DMS 273 (cell line): ENCODE data around the gene CD300H.
"Not testable (repeated sequence)": the region's sequence is repeated elsewhere in the genome, so short reads cannot be mapped to it uniquely, and the experiment has no call there.

Experiments
- DNase-seq: peaks from one replicate; lab custom pipeline; 2025; ENCODE audit not compliant: unreplicated experiment; lab: John Stamatoyannopoulos, UW

Gene CD300H

DNA sequence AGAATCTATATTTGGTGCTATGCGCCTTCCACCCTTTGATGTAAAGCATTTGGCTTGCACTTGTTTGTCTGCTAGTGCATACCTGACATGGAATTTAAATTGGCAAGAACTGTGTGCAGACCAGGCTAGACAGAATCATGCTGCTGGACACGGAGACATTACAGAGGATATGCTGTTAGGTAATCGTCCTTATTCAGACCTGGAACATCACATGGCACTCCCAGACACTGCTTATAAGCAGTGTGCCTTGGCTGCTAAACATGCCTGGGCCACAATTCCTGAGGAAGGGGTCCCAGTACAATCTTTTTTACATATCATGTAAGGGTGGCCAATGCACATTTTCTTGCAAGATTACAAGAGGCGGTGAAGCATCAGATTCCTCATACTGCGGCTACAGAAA lies 18.4 kb upstream of the CD300H start:
- DNase-seq = no peak

DNA sequence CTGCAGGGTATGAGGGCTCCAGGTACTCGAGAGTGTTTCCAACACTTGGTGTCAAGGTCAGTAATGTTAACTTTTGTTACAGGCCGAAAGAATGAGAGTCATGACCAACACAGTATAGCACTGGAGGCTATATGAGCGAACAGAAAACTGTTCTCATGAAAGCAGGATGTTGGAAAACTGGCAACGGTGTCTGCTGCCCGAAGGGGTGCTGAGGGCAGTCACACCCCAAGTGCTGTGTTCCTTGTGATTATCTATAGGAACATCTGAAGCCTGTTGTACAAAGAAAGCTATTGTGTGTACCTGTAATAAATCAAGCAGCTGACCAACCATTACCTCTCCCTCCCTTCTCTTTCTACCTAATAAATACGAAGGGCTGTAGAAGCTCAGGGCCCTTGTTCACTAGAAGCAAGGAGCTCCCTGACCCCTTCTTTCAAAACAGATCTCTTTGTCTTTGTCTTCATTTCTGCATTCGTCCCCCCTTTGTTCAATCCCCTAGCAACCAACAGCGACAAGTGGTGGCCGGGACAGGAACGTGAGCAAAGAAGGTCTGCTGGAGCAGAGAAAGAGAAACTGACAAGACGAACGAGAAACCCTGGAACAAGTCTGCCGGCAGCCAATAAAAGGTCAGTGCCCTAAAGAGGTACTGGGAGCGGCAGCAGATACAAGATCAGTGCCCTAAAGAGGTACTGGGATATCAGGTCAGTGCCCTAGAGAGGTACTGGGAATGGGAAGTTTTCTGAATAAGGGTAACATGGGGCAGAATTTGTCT lies 17.2 kb upstream of the CD300H start:
- DNase-seq = no peak

DNA sequence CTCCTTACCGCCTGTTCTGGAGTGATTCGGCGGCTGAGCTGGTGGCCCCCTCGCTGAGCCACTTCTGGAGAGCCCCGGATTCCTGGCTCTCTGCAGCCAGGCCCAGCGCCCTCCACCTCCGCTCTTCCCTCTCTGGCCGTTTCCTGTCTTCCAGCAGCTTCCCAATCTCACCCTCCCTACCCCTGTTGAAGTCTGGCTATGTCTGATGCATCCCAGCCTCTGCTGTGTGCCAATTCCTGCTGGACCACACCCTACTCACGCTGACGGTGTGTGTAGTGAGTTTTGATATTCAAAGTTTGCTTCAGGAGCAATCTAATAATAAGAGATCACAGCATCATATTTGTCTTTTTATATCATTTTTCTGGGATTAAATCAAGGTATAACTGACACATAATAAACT lies 15.3 kb upstream of the CD300H start:
- no peak for DNase-seq

DNA sequence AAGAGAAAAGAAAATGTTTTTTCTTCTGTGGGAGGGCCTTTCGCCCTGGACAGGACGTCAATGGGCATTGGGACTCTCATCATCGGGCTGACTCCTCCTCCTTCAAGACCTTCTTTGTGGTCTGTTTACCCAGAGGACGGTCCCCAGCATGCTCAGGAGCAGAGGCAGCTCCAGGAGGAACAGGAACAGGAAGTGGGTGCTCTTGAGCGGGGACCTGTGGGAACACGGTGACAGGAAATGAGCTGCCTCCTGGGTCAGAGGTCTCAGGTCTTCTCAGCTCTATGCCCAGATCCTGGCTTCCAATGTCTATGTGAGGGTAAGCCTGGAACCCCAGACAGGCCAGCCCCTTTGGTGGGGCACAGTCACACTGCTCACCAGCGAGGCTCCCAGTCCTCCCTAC lies 12.6 kb upstream of the CD300H start:
- no peak for DNase-seq

DNA sequence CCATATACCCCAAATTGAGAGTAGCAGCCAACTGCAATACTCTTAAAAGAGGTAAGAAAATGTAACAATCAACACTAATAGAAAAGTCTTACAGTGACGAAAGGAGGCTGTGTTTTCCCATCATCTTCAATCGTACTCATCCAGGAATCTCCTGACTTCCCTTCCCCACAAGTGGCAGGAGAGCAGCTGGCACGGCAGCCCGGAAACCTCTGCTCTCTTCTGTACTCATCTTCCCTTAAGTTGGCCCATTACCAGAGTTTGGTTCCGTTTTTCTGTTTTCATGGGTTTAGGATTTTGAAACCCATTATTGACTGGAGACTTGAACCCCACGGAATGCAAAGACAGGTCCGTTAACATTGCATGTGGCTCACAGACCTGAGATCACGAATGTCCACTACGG lies 11.7 kb upstream of the CD300H start:
- no peak for DNase-seq

DNA sequence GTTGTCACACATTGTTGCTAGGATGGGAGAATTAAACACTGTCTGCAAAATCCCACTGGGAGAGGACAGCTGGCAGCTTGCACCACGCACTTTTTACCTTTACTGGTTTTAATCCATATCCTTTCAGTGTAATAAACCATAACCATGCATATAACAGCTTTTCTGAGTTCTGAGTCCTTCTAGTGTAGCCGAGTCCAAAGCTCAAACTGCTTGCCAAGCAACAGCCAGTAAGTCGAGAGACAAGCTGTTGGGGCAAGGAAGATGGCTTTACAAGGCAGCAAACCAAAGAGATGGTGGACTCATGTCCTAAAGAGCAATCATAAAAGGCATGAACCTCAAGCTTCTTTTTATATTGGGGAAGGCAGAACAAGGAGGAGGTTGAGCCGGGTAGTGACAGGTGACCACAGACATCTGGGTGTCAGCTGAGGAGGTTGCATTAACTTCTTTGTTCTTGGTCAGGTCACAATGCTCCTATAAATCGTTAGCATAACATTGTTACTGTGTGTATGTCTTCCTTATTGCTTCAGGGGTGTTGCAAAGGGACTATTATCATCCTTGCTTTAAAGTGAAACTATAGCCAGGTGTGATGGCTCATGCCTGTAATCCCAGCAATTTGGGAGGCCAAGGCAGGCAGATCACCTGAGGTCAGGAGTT lies 7.3 kb upstream of the CD300H start:
- DNase-seq = no peak

DNA sequence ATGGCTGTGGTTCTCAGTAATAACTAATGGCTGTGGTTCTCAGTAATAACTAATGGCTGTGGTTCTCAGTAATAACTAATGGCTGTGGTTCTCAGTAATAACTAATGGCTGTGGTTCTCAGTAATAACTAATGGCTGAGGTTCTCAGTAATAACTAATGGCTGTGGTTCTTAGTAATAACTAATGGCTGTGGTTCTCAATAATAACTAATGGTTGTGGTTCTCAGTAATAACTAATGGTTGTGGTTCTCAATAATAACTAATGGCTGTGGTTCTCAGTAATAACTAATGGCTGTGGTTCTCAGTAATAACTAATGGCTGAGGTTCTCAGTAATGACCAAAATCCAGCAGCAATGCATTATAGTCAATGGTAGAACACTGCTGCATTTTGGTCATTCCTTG lies 6.3 kb upstream of the CD300H start:
- DNase-seq = not testable (repeated sequence)

DNA sequence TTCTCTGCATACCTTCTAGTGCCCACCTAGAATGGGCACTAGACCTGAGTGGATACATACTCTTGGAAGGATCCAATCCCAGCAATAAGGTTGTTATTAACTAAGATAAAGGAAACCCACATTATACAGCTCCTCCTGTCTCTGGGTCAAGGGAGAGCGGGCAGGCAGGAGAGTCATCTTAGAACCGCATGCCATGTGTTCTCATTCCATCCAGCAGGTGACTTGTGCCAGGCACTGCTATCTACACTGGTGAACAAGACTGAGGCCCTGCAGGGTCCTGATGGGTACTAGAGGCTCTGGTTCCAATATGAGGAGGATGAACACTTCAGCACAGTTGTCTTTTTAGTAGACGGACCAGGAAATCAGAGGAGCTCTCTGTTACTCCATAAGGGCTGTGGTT lies 5.9 kb upstream of the CD300H start:
- DNase-seq = no peak

DNA sequence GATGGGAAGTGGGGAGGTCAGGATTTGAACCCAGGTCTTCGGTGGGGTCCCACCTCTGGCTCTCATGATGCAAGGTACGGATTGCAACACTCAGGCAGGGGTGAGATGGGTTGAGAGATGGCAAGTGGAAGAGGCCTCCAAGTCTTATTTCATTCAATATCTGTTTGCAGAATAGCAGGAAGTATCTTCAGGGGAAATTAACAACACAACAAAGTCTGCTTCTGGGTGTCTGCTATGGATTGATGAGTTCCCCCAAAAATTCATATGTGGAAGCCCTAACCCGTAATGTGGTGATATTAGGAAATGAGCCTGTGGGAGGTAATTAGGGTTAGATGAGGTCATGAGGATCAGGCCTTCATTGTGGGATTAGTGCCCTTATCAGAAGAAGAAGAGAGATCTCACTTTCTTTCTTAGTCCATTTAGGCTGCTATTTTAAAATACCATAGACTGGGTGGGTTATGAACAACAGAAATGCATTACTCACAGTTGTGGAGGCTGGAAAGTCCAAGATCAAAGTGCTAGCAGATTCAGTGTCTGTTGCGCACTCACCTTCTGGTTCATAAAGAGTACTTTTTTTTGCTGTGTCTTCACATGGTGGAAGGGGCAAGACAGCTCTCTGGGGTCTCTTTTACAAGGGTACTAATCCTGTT lies 4.4 kb upstream of the CD300H start:
- no peak for DNase-seq

DNA sequence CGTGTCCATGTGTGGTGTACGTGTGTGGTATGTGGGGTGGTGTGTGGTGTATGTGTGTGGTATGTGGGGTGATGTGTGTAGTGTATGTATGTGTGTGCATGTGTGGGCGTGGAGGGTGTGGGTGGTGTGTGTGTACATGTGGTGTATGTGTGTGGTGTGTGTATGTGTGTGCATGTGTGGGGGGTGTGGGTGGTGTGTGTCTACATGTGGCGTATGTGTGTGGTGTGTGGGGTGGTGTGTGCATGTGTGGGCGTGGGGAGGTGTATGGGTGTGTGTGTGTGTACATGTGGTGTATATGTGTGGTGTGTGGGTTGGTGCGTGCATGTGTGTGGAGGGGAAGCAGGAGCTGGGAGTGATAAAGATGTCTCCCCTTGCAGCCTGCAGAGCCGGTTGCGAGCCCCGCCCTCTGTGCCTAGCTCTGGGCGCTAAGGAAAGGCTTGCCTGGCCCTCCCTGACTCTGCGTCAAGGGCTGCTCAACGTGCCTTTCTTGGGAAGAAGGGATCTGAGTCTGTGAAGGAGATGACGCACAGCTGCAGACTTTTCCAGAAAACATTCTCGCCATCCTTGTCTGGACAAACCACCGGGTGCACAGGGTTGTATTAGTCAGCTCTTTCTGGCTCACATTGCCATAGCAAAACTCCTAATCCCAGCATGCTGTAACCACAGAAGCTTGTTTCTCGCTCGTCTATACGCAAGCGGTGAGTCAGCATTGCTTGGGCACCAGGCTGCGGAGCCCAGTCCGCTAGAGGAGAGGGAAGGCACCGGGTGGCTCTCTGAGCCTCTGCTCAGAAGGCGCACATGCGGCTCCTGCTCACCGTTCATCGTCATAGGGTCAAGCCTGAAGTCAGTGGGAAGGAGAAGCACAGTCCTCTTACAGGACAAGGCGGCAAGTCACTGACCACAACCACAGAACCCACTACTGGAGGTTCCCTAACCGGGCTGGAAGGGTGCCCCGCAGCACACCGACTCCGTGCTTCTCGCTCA lies 2.0 kb upstream of the CD300H start:
- peak; percentile 54 for DNase-seq

DNA sequence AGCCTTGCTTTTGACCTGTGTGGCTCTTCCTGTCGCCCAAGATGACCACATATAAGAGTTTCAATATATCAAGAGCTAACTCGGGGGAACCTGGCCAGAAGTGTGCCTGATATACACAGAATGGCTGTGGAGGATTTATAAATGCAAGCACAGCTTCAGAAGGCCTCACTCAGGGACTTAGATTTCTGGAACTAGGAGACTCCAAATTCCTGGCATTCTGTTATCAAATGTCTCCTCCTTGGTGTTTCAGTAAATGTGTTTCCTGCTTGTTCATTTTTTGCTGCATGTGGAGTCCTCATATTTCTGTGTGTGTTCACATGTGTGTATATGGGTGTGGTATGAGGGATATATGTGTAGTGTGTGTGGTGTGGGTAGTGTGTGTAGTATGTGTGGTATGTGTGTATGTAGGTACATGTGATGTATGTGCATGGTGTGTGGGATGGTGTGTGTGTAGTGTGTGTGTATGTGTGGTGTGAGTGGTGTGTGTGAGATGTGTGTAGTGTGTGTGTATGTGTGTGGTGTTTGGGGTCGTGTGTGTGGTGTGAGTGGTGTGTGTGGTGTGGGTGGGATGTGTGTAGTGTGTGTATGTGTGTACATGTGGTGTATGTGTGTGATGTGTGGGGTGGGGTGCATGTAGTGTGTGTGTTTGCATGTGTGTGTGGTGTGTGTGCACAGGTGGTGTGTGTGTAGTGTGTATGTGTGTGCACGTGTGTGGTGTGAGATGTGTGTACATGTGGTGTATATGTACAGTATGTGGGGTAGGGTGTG lies 981 bp upstream of the CD300H start:
- no peak for DNase-seq

DNA sequence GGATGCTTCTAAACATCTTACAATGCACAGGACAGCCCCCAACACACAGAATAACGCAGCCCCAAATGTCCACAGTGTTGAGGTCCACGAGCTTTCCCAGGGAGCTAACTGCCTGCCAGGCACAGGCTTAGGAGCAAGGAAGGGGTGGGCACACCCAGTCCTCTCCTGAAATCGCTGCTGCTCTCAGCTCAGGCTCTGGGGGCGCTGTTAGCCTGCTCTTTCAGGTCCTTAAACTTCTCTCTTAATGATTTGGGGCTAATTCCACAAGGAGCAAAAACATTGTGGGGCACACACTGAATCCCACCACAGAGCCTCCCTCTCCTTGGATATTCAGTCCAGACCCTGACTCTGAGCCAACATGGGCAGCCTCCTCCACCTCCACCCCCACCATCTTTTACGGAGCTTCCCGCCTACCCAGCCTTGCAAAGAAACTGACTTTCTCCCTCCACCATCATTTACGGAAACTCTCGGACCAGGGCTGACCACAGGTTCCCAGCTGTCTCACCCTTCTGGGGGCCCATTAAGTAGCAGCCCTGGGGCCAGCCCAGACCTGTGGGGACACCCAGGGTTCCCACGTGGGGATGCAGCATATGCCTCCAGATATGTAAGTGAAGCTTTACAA lies 1.1 kb downstream of the CD300H start:
- peak; percentile 79 for DNase-seq

DNA sequence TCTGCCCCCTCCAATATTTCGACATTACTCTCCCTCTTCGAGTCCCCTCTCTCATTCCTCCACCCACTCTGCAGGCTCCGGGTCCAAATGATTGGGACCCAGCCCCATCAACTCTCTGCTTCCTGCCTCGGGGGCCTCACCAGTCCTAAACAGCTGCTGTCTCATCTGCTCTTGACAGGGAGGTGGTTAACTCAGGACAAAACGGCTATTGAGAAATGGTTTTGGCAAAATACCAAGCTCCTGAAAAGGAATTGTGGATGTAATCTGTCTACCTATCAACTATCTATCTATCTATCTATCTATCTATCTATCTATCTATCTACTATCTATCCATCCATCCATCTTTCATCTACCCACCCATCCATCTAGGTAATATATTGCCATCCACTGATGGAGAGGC lies 2.2 kb downstream of the CD300H start:
- no peak for DNase-seq

DNA sequence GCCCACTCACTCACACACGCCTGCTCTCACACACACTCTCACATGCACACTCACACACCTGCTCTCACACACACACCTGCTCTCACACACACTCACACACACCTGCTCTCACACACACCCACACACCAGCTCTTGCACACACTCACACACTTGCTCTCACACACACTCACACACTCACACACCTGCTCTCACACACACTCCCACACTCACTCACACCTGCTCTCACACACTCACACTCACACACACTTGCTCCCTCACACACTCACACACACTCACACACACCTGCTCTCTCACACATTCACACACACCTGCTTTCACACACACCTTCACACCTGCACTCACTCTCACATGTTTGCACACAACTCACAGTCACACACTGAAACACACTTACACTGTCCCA lies 4.0 kb downstream of the CD300H start:
- DNase-seq = no peak

DNA sequence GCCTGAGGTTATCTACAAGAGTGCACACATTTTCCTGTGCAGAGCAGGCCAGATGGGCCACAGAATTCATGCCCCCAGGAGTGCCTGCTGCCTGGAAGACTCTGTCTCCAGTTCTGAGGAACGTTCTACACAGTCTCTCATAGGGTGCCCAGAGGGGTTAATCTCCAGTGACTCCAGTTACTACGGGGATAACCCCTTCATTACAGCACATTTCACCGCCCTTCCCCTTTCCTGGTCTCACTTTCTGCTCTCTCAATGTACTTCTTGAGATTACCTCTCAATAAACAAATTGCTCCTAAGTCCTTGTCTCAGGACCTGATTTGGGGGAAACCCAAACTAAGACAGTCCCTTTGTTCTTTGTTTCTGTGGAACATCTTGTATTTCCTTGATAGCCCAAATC lies 5.7 kb downstream of the CD300H start:
- no peak for DNase-seq

DNA sequence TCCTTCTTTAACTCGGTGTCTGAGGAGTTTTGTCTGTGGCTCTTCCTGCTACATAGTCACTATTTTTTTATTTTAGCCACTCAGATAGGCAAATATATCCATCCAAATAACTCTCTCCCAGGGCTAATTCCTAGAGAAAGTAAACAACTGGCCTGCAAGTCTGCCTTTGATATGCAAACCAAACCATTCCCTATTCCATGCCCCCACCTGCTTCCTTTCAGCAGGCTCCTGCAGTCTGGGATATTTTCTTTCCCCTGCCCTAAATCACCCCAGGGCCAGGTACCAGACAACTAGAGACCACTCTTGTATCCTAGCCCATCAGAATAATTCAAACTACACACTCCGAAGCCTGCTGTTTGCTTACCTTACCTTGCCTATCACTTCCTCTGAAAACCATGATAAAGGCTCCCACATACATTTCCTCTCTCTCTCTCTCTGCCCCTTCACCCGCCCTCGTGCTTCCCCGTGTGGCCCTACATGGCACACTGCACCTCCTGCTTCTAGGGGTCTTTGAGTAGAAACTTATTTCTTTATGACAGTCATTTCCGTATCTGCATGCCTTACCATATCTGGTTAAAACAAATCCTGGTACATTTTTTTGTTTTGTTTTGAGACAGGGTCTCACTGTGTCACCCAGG lies 8.3 kb downstream of the CD300H start:
- DNase-seq = no peak

DNA sequence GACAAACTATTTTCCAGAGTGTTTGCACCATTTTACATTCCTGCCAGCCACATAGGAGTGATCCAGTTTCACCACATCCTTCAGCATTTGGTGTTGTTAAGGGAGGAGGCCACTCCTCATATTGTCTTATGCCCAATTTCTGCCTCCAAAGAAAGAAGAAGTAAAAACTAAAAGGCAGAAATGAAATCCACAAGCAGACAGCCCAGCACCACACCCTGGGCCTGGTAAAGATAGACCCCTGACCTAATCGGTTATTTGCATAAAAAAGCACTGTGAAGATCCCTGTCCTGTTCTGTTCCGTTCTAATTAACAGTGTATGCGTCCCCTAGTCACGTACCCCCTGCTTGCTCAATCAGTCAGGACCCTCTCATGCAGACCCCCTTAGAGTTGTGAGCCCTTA lies 8.9 kb downstream of the CD300H start:
- DNase-seq = not testable (repeated sequence)

DNA sequence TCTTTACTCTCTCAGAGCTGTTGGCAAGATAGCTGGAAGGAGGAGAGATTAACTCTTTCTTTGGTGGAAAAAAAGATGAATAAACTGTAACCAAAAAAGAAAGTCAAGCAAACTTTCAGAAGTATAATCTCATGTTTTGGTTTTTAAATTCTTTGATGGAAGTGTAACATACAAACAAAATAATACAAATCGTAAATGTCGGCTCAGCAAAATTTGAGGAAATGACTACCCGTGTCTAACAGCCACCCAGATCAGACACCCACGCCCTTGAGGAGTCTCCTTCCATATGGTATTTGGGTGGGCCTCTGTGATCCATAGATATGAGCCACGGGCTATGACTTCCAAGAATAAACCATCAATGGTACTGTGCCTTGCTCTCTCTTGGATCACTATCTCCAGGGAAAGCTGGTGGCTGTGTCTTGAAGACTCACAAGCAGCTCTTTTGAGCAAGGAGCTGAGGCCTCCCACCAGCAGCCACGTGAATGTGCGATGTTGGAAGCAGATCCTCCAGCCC lies 11.8 kb downstream of the CD300H start:
- no peak for DNase-seq

DNA sequence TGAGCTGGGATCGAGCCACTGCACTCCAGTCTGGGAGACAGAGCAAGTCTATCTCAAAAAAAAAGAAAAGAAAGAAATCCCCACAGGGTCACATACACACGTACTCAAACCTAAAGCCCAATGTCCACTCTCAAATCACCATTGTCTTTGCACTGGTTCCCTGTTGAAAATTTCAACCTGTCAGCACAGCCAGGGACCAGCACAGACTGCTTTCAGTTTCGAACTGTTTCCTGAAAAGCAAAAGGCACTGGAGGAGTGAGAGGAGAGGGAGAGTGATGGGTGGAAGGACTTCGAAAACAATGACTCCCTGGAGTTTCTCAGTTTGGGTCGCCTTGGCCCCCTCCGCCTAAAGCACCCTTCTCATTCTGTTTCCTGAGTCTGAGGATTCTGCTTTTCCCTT lies 12.4 kb downstream of the CD300H start:
- DNase-seq = no peak
